Fibroblast of villous mesenchyme (primary cell): ENCODE data around the gene TBC1D32. TPM values are rescaled to one million over a fixed set of nuclear protein-coding genes. Genes with fewer than 3 reads are reported as not detected.
"Not testable (repeated sequence)": the region's sequence is repeated elsewhere in the genome, so short reads cannot be mapped to it uniquely, and the experiment has no call there.

Experiments used
- DNase-seq: peaks from one replicate; pipeline ENCODE4 v3.0.0-alpha.2; 2010; ENCODE audit warnings: low read depth
- H3K4me3 ChIP-seq: 2 replicates; pipeline ENCODE4 v1.5.1; 2011; ENCODE audit warnings: low read depth, mild to moderate bottlenecking, low read length
- total RNA-seq: library from RNA; depleted of rRNA; stranded (reverse); fragments of >200 nt; gene quantifications from 2 replicates; pipeline ENCODE4 v1.2.3, GENCODE V29; 2012
- TF ChIP-seq, protein P1 (sequence below): IDR thresholded peaks from 2 replicates; pipeline ENCODE4 v1.5.1; 2012; ENCODE audit warnings: low read depth, mild to moderate bottlenecking, low read length; ENCODE audit not compliant: insufficient read depth

Gene TBC1D32
- total RNA-seq, 1 donor: 21.2 TPM

DNA sequence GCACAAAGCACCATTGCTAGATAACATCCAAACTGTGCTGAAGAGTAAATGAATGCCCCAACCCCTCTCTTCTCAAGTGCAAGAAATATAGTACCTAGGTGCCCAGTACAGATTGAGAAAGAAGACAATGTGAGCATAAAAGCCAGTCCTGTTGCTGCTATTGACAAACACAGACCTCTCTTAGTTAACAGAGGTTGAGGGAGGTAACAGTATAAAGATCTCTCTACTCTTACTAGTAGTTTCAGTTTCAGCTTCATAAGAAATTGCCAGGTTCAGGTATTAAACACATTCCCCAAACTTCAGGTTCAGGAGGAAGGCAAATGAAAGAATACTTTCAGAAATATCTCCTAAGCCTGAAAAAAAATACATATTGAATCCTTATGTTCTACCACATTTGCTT is 31.4 kb downstream of the TBC1D32 start:
- DNase-seq: no peak
- H3K4me3 ChIP-seq: no peak overlapping the region
- TF ChIP-seq, protein P1, sequence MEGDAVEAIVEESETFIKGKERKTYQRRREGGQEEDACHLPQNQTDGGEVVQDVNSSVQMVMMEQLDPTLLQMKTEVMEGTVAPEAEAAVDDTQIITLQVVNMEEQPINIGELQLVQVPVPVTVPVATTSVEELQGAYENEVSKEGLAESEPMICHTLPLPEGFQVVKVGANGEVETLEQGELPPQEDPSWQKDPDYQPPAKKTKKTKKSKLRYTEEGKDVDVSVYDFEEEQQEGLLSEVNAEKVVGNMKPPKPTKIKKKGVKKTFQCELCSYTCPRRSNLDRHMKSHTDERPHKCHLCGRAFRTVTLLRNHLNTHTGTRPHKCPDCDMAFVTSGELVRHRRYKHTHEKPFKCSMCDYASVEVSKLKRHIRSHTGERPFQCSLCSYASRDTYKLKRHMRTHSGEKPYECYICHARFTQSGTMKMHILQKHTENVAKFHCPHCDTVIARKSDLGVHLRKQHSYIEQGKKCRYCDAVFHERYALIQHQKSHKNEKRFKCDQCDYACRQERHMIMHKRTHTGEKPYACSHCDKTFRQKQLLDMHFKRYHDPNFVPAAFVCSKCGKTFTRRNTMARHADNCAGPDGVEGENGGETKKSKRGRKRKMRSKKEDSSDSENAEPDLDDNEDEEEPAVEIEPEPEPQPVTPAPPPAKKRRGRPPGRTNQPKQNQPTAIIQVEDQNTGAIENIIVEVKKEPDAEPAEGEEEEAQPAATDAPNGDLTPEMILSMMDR: no peak

DNA sequence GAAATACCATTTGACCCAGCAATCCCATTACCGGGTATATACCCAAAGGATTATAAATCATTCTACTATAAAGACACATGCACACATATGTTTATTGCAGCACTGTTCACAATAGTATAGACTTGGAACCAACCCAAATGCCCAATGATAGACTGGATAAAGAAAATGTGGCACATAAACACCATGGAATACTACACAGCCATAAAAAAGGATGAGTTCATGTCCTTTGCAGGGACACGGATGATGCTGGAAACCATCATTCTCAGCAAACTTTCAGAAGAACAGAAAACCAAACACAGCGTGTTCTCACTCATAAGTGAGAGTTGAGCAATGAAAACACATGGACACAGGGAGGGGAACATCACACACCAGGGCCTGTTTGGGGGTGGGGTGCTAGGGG is 33.1 kb downstream of the TBC1D32 start:
- not testable (repeated sequence) for H3K4me3 ChIP-seq, DNase-seq

DNA sequence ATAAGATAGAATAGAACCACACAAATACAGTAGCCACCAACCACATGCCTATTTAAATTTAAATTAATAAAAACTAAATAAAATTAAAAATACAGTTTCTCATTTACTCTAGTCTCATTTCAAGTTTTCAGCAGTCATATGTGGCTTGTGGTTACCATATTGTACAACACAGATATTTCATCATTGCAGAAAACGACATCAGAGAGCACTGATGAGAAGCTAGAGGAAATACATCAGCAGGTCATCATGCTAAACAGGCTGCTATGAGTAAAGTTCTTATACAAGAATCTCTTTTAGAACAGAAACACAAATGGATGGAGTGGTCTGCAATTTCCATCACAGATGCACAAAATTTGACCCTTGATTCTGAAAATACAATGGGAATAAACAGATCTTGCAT is 36.6 kb downstream of the TBC1D32 start:
- TF ChIP-seq, protein P1: no peak
- peak; percentile 36 for DNase-seq
- H3K4me3 ChIP-seq: no peak overlapping the region

DNA sequence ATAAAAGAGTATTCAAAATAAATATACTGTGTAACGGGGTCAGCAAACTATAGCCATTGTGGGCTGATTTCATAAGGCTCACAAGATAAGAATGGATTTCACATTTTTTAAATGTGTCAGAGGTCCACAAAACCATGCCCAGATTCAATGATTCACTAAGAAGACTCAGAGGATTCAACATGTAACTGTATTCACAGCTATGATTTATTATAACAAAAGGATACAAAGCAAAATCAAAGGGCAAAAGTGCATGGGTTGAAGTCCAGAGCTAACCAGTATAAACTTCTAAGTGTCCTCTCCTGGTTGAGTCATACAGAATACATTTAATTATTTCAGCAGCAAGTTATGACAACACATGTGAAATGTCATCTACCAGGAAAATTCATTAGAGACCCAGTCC is 49.2 kb downstream of the TBC1D32 start:
- peak; percentile 45 for DNase-seq
- no peak overlapping the region for H3K4me3 ChIP-seq
- TF ChIP-seq, protein P1: no peak

DNA sequence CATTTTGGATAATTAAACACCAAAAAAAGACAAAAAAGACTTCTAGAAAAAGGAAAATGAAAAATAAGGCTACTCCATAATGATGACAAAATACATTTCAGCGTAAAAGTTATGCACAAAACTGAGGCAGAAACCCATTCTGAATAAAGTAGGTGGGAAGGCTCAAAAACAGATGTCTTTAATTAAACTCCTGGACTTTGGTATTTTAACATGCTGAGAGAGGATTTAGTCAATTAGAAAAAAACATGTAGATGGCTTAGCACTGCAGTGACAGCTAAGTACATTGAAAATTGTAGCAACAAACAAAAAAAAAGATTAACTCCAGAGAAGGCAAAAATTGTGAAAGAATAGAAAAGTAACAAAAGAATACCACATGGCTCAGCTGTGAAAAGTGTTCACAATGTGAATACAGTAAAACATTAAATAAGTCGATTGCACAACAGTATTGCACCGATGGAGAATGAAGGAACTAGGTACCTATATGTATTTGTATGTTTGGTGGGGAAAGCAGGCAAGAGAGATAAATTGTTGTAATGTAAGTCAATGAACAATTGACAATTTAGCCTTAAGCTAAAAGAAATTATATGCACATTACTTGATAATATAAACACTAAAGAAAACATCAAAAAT is 59.5 kb downstream of the TBC1D32 start:
- no peak overlapping the region for H3K4me3 ChIP-seq
- TF ChIP-seq, protein P1: no peak
- peak; percentile 3 for DNase-seq

DNA sequence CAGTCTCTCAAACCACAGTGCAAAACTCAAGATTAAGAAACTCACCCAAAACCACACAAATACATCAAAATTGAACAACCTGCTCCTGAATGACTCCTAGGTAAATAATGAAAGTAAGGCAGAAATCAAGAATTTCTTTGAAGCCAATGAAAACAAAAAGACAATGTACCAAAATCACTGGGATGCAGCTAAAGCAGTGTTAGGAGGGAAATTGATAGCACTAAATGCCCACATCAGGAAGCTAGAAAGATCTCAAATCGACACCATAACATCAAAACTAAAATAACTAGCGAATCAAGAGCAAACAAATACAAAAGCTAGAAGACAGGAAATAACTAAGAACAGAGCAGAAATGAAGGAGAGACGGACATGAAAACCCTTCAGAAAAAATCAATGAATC is 70.5 kb downstream of the TBC1D32 start:
- TF ChIP-seq, protein P1: no peak
- no peak for DNase-seq
- no peak overlapping the region for H3K4me3 ChIP-seq

DNA sequence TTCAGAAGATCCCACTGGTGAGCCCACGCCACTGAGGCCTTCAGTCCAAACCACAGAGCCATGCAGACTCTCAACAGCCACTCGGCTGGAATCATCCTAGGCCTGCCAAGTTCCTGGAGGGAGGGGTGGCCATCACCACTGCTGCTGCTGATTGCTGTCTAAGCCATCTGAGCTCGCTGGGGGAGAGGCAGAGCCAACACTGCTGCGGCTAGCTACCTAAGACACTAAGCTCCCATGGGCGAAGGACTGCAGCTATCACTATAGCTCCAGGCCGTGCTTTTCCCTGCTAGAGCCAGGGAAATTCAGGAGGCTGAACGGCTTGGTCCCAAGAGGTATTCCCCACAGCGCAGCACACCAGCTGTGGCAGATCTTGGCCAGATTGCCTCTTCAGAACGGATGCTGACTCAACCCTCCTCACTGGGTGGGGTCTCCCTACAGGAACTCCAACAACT is 73.6 kb downstream of the TBC1D32 start:
- H3K4me3 ChIP-seq: no peak overlapping the region
- TF ChIP-seq, protein P1: no peak
- DNase-seq: peak; percentile 83
